RWPE2 (cell line): ENCODE measurements around the gene GJE1.

ENCODE experiments used
- ATAC-seq: fragments of 200-7000 bp; cut with Tn5 transposase; 3 replicates; pipeline ENCODE4 v1.9.1; 2021; ENCODE audit warnings: low read depth
- DNase-seq: peaks from one replicate; pipeline ENCODE4 v3.0.0-alpha.2; 2020; ENCODE audit warnings: low spot score
- H3K27ac ChIP-seq: fragments of 450-650 bp; 2 replicates; pipeline ENCODE4 v1.5.1; 2017; ENCODE audit warnings: mild to moderate bottlenecking; ENCODE audit not compliant: poor library complexity, severe bottlenecking
- H3K27me3 ChIP-seq: fragments of 250-450 bp; sonication (Bioruptor Pico); 2 replicates; pipeline ENCODE4 v1.5.1; 2021; ENCODE audit warnings: mild to moderate bottlenecking, moderate library complexity; ENCODE audit not compliant: insufficient read depth, poor library complexity, severe bottlenecking
- H3K36me3 ChIP-seq: fragments of 250-450 bp; sonication (Bioruptor Pico); 2 replicates; pipeline ENCODE4 v1.5.1; 2020; ENCODE audit warnings: low read depth, mild to moderate bottlenecking, moderate library complexity
- H3K4me1 ChIP-seq: fragments of 250-450 bp; sonication (Bioruptor Pico); 2 replicates; pipeline ENCODE4 v1.5.1; 2021; ENCODE audit warnings: mild to moderate bottlenecking, moderate library complexity; ENCODE audit not compliant: insufficient read depth, poor library complexity, severe bottlenecking
- H3K4me3 ChIP-seq: fragments of 250-450 bp; sonication (Bioruptor Pico); 2 replicates; pipeline ENCODE4 v1.5.1; 2021; ENCODE audit warnings: mild to moderate bottlenecking, moderate library complexity; ENCODE audit not compliant: severe bottlenecking
- H3K9me3 ChIP-seq: fragments of 250-450 bp; sonication (Bioruptor Pico); 2 replicates; pipeline ENCODE4 v1.5.1; 2021; ENCODE audit warnings: mild to moderate bottlenecking, moderate library complexity; ENCODE audit not compliant: severe bottlenecking
- TF ChIP-seq, protein P1 (sequence below): fragments of 450-650 bp; IDR thresholded peaks from one replicate; pipeline ENCODE4 v1.5.1; 2017; ENCODE audit warnings: mild to moderate bottlenecking, moderate library complexity; ENCODE audit not compliant: poor library complexity, severe bottlenecking

GJE1 gene

DNA sequence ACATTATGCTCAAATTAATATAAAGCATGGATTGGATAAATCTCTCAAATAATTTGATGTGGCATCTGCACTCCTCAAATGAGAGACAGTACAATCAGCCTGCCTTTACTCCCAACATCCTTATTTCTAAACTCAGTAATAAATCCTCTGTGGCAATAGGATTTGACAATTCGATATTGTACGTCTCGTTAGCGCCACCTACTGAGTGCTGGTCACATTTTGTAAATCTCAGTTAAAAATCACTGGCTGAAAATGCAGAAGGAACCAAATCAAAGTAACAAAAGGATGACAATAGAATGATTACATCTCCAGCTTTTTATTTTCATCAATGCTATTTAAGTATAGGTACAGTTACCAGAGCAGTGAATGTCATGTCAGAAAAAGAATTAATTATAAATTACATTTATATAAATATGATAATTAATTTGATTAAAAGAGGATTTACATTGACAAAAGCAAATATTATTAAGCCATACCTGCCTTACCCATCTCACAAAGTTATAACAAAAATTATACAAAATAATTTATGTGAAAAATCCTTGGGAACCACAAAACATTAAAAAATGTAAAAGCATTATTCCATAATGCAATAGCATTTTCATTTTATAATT lies 20.2 kb upstream of the GJE1 start:
- no peak overlapping the region for H3K4me3 ChIP-seq
- H3K36me3 ChIP-seq = no peaks in the 10 kb centered on the region
- no peaks in the 10 kb centered on the region for H3K9me3 ChIP-seq
- no peaks in the 10 kb centered on the region for H3K4me1 ChIP-seq
- no peak overlapping the region for H3K27ac ChIP-seq
- H3K27me3 ChIP-seq = no peaks in the 10 kb centered on the region
- TF ChIP-seq, protein P1, sequence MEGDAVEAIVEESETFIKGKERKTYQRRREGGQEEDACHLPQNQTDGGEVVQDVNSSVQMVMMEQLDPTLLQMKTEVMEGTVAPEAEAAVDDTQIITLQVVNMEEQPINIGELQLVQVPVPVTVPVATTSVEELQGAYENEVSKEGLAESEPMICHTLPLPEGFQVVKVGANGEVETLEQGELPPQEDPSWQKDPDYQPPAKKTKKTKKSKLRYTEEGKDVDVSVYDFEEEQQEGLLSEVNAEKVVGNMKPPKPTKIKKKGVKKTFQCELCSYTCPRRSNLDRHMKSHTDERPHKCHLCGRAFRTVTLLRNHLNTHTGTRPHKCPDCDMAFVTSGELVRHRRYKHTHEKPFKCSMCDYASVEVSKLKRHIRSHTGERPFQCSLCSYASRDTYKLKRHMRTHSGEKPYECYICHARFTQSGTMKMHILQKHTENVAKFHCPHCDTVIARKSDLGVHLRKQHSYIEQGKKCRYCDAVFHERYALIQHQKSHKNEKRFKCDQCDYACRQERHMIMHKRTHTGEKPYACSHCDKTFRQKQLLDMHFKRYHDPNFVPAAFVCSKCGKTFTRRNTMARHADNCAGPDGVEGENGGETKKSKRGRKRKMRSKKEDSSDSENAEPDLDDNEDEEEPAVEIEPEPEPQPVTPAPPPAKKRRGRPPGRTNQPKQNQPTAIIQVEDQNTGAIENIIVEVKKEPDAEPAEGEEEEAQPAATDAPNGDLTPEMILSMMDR = peak; percentile 89
- ATAC-seq (no peak), DNase-seq (peak; percentile 46)

DNA sequence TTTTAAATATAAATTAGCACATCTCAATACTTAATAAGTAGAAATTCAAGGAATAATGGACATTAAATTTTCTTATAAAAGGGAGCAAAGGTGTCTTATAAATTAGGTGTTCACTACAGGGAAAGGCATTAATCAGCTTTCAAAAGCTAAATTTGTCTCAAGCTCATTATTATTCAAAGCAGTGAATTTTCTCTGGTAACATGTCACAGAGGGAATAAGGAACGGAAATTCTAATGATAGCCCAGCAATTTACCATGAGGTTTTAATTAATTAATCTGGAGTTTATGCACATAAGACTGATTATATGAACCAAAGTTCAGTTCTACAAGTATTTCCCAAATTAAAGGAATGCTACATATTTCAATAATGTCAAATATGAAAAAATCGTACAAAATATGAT lies 15.4 kb upstream of the GJE1 start:
- Histone ChIP-seq H3K4me1 (no peaks in the 10 kb centered on the region), H3K27me3 (no peaks in the 10 kb centered on the region), H3K9me3 (no peaks in the 10 kb centered on the region), H3K27ac (no peak overlapping the region), H3K4me3 (no peak overlapping the region), H3K36me3 (no peaks in the 10 kb centered on the region)
- ATAC-seq = no peak
- DNase-seq = no peak
- TF ChIP-seq, protein P1 = no peak

DNA sequence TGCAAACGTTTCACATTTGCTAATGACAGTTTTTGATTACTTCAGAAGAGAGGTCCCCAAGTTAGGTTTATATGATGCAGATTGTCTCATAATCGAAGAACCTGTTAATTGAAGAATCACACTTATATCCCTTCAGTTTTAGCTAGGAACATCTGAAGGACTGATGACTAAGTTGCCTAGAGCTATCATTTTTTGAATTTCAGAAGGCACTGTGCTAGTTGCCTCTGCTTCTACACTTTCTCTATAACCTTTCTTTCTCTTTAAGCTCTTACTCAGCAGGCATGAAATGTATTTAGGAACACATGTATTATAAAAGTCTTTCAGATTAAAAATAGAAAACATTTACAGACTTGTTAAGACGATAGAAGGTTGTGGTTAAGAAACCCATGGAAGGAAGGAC lies 14.4 kb upstream of the GJE1 start:
- Histone ChIP-seq H3K9me3 (no peaks in the 10 kb centered on the region), H3K4me3 (no peak overlapping the region), H3K27ac (no peak overlapping the region), H3K4me1 (no peaks in the 10 kb centered on the region), H3K27me3 (no peaks in the 10 kb centered on the region), H3K36me3 (no peaks in the 10 kb centered on the region)
- DNase-seq (no peak), ATAC-seq (no peak)
- TF ChIP-seq, protein P1 = no peak

DNA sequence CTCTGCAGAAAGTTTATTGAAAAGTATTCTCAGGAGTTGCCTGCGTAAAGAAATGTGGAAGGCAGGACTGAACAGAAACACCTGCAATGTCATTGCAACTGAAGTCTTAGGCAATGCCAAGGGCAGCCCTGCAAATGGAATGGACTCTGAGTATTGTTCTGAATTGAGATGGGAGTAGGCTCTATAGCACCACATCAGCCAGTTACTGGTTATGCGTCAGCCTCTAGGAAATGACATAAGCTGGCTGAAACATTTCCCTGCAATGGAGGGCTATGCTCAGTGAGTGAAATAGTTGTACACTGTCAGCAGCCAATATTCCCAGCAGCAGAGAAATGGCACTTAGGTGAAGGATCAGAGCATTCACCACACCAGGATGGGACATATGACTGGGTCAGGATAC lies 13.8 kb upstream of the GJE1 start:
- ATAC-seq = no peak
- no peak overlapping the region for H3K27ac ChIP-seq
- no peaks in the 10 kb centered on the region for H3K27me3 ChIP-seq
- no peaks in the 10 kb centered on the region for H3K36me3 ChIP-seq
- DNase-seq = no peak
- H3K4me1 ChIP-seq = no peaks in the 10 kb centered on the region
- TF ChIP-seq, protein P1 = no peak
- H3K4me3 ChIP-seq = no peak overlapping the region
- H3K9me3 ChIP-seq = no peaks in the 10 kb centered on the region

DNA sequence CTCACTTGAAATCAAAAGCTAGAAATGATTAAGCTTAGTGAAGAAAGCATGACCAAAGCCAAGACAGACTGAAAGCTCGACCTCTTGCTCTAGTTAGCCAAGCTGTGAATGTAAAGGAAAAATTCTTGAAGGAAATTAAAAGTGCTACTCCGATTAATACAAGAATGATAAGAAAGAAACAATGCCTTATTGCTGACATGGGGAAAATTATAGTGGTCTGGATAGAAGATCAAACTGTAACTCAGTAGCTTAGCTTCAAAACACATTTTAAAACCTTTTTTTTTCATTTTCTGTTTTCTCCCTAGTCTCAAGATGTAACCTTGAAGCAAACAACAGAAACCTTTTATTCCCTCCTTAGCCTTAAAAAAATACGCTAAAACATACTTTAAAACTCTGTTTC lies 11.4 kb upstream of the GJE1 start:
- Histone ChIP-seq H3K36me3 (no peaks in the 10 kb centered on the region), H3K9me3 (no peaks in the 10 kb centered on the region), H3K27ac (no peak overlapping the region), H3K4me3 (no peak overlapping the region), H3K4me1 (no peaks in the 10 kb centered on the region), H3K27me3 (no peaks in the 10 kb centered on the region)
- ATAC-seq (no peak), DNase-seq (no peak)
- TF ChIP-seq, protein P1 = no peak
